Mucosa of rectum (tissue), 2 donors: ENCODE results near the gene DEFB126.

Source experiments
- H3K27ac ChIP-seq, 2 donors: one replicate each; pipeline ENCODE4 v1.7.0; 2013; ENCODE audit warnings: inconsistent platforms in 2 of 2, low read depth in 2 of 2, low read length in 2 of 2
- H3K27me3 ChIP-seq, 2 donors: one replicate each; pipeline ENCODE4 v1.7.0; 2013; ENCODE audit warnings: low read length in 2 of 2; ENCODE audit not compliant: control insufficient read depth in 2 of 2, insufficient read depth in 2 of 2
- H3K36me3 ChIP-seq, 2 donors: one replicate each; pipeline ENCODE4 v1.7.0; 2013; ENCODE audit warnings: low read length in 2 of 2; ENCODE audit not compliant: control insufficient read depth in 2 of 2, insufficient read depth in 2 of 2
- H3K4me1 ChIP-seq, 2 donors: one replicate each; pipeline ENCODE4 v1.7.0; 2013; ENCODE audit warnings: low read length in 2 of 2, mild to moderate bottlenecking in 1 of 2; ENCODE audit not compliant: control insufficient read depth in 2 of 2, insufficient read depth in 2 of 2
- H3K4me3 ChIP-seq, 2 donors: one replicate each; pipeline ENCODE4 v1.7.0; 2013; ENCODE audit warnings: low read length in 2 of 2
- H3K9ac ChIP-seq, 2 donors: one replicate each; pipeline ENCODE4 v1.7.0; 2013; ENCODE audit warnings: low read length in 2 of 2, low read depth in 1 of 2, mild to moderate bottlenecking in 1 of 2
- H3K9me3 ChIP-seq, 2 donors: one replicate each; pipeline ENCODE4 v1.7.0; 2013; ENCODE audit warnings: low read length in 2 of 2; ENCODE audit not compliant: control insufficient read depth in 2 of 2
- donor health status: healthy.
- donor health status: Normal muscosa, but diverticular disease.

DEFB126 gene

DNA sequence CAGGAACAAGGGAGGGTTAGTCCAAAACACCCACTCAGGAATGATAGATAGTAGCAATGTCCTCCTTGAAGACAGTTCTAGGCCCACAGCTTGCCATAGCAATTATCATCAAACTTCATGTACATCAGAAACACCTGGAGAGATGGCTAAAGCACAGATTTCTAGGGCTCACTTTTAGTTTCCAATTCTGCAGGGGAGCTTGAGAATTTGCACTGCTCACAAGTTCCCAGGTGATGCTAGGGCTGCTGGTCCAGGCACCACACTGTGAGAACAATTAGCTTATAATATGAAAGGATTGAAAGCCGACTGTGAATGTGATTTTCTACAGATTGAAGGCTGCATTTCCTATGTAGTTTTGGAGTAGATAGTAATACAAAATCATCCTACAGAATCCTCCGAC lies 3.5 kb downstream of the DEFB126 start:
- Histone ChIP-seq H3K9me3 (no peaks in the 10 kb centered on the region), H3K36me3 (no peaks in the 10 kb centered on the region)

GRCh38 chr20:152131-152530 lies 9.7 kb downstream of the DEFB126 start:
- Histone ChIP-seq H3K36me3 (no peaks in the 10 kb centered on the region), H3K4me1 (no peaks in the 10 kb centered on the region), H3K9ac (no peak overlapping the region), H3K27me3 (no peaks in the 10 kb centered on the region), H3K27ac (no peak overlapping the region), H3K9me3 (no peaks in the 10 kb centered on the region), H3K4me3 (no peak overlapping the region)

More for the DNA sequence above, 3.5 kb downstream of the DEFB126 start:
- H3K27ac ChIP-seq = no peak overlapping the region
- peaks cover 0 to 8% of the 10 kb centered on the region in 2 donors for H3K27me3 ChIP-seq
- no peak overlapping the region for H3K9ac ChIP-seq
- no peaks in the 10 kb centered on the region for H3K4me1 ChIP-seq
- H3K4me3 ChIP-seq = no peak overlapping the region

DNA sequence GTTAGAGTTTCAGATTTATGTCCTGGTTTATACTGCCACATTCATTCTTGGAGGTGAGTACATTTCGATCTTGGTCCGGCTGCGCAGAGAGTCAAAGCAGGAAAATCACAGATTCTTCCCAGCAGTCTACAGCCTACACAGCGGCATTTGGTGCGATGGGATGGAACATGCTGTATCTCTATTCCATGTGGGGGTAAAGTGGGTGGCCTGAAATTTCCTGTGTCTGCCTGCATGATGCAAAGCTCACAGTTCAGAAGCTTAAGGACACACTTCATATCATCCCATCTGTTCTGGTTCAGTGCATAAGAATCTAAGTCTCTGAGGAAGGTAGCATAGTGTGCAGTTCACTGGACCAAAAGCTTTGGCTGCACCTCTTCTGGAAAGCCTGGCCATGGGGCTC lies 14.8 kb downstream of the DEFB126 start, which contains the start of gene DEFB127:
DEFB127 (plus strand) TSS at position 301 of the 400 bp plus-strand sequence; CDS start at position 392, 91 bp downstream.
- no peaks in the 10 kb centered on the region for H3K36me3 ChIP-seq
- no peak within 1 kb of the TSS for H3K9ac ChIP-seq
- H3K4me3 ChIP-seq = no peak within 1 kb of the TSS
- H3K27ac ChIP-seq = no peak within 1 kb of the TSS
- H3K4me1 ChIP-seq = no peaks in the 10 kb centered on the region
- H3K9me3 ChIP-seq = no peaks in the 10 kb centered on the region
- no peaks in the 10 kb centered on the region for H3K27me3 ChIP-seq

DNA sequence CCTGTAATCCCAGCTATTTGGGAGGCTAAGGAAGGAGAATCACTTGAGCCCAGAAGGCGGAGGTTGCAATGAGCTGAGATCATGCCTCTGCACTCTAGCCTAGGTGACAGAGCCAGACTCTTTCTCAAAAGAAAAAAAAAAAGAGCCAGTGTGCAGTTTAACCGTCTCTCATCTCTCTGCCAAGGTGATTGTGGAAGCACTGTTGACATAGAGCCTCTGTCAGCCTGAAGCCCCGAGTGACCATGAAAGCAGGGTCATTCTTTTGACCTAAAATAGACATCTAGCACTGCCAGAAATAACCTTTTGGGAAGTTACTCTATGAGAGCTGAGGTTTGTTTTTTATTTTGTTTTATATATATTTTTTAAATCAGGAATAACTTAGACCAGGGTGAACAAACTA lies 22.2 kb downstream of the DEFB126 start:
- H3K9ac ChIP-seq = no peak overlapping the region
- H3K4me1 ChIP-seq = no peaks in the 10 kb centered on the region
- peaks cover 0 to 2% of the 10 kb centered on the region in 2 donors for H3K27me3 ChIP-seq
- no peaks in the 10 kb centered on the region for H3K36me3 ChIP-seq
- no peaks in the 10 kb centered on the region for H3K9me3 ChIP-seq
- no peak overlapping the region for H3K4me3 ChIP-seq
- no peak overlapping the region for H3K27ac ChIP-seq

DNA sequence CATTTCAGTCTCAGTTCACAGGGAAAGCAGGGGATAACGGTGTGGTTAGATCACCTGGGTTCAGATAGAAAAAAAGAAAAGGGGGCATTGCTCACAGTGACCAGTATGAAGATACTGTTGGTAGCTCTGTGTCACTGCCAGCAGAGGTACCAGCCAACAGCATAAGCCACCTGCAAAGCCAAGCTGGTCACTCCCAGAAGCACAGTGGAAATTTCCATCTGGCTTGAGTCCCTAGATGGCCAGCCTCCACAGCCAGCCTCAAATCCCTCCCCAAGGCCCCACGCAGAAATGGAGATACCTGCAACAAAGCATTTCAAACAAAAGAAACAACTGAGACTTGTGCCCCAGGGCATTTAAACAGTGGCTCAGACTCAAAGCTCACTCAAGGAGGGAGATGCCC lies 26.5 kb downstream of the DEFB126 start:
- H3K9ac ChIP-seq = no peak overlapping the region
- H3K36me3 ChIP-seq = no peaks in the 10 kb centered on the region
- peaks cover 2 to 3% of the 10 kb centered on the region in 2 donors for H3K27me3 ChIP-seq
- H3K4me3 ChIP-seq = no peak overlapping the region
- no peak overlapping the region for H3K27ac ChIP-seq
- H3K4me1 ChIP-seq = no peaks in the 10 kb centered on the region
- H3K9me3 ChIP-seq = no peaks in the 10 kb centered on the region

- no peak overlapping the region for H3K4me3 ChIP-seq
- peaks cover 0 to 4% of the 10 kb centered on the region in 2 donors for H3K27me3 ChIP-seq
- no peak overlapping the region for H3K9ac ChIP-seq
- H3K27ac ChIP-seq = no peak overlapping the region
- no peaks in the 10 kb centered on the region for H3K36me3 ChIP-seq
- no peaks in the 10 kb centered on the region for H3K9me3 ChIP-seq
- H3K4me1 ChIP-seq = no peaks in the 10 kb centered on the region
Observed at GRCh38 chr20:184288-184687, 41.9 kb downstream of the DEFB126 start.

DNA sequence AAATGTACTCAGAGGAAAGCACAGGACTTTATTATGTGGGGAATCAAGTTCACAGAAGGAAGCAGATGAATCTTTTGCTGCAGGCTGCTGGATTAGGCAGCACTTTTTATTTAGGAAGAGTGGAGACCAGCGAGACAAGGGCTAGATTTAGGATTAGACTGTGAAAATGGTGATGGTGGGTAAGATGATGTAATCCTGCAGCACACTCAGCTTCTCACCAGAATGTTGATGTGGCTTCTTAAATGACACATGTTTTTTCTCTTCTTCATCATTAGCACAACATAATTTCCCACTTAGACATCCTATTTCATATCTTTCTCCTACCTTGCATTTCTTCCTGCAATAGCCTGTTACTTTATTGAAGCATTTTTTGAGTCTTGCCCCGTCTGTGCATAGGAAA lies 45.3 kb downstream of the DEFB126 start:
- Histone ChIP-seq H3K9me3 (no peaks in the 10 kb centered on the region), H3K9ac (no peak overlapping the region), H3K27ac (no peak overlapping the region), H3K4me1 (no peaks in the 10 kb centered on the region), H3K27me3 (peaks cover 0 to 4% of the 10 kb centered on the region in 2 donors), H3K4me3 (no peak overlapping the region), H3K36me3 (no peaks in the 10 kb centered on the region)

GRCh38 chr20:189611-190010 lies 47.2 kb downstream of the DEFB126 start, which contains the start of gene DEFB128:
Gene DEFB128, minus strand, starts transcription at chr20:189711. Its CDS starts 88 bp downstream, at chr20:189623.
- Histone ChIP-seq H3K4me1 (no peaks in the 10 kb centered on the region), H3K9ac (no peak within 1 kb of the TSS), H3K27me3 (no peaks in the 10 kb centered on the region), H3K36me3 (no peaks in the 10 kb centered on the region), H3K27ac (no peak within 1 kb of the TSS), H3K9me3 (no peaks in the 10 kb centered on the region), H3K4me3 (no peak within 1 kb of the TSS)
